HG03571 (cell line): ENCODE measurements around the gene SEC63.
"Not testable (repeated sequence)": the region's sequence is repeated elsewhere in the genome, so short reads cannot be mapped to it uniquely, and the experiment has no call there.

Experiments
- ATAC-seq: cut with Tn5 transposase; IDR thresholded peaks from one replicate; pipeline ENCODE4 v1.9.1; 2021; ENCODE audit not compliant: unreplicated experiment

Gene SEC63

GRCh38 chr6:107931894-107932293, 26.1 kb downstream of the SEC63 start:
- no peak for ATAC-seq

- no peak for ATAC-seq
Observed at GRCh38 chr6:107928984-107929383, 29.0 kb downstream of the SEC63 start.

DNA sequence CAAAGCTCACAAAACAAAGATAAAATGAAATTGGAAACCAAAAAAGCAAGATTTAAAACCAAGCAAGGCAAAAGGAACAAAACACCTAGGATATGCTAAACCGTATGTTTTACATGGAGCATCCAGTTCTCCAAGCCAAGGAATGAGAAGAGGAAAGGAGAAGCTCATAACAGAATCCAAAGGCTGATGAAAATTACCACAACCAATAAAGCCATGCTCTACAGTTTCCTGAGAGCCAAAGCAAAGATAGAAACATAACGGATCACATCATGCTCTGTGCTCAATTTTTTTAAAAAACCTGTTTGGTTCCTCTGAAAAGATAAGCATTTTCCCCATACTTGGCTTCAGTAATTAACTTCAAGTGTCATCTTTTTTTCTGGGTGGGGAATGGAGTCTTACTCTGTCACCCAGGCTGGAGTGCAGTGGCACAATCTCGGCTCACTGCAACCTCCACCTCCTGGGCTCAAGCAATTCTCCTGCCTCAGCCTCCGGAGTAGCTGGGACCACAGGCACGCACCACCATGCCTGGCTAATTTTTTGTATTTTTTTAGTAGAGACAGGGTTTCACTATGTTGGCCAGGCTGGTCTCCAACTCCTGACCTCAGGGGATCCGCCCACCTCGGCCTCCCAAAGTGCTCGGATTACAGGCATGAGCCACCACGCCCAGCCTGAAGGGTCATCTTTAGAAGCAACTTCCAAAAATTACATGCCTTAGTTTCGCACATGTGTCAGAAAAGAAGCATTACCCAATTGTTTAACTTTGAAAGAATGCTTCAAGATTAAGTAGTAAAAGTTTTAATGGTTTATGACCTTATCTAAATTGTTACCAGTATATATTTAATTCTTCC, 31.1 kb downstream of the SEC63 start:
- ATAC-seq: not testable (repeated sequence)

DNA sequence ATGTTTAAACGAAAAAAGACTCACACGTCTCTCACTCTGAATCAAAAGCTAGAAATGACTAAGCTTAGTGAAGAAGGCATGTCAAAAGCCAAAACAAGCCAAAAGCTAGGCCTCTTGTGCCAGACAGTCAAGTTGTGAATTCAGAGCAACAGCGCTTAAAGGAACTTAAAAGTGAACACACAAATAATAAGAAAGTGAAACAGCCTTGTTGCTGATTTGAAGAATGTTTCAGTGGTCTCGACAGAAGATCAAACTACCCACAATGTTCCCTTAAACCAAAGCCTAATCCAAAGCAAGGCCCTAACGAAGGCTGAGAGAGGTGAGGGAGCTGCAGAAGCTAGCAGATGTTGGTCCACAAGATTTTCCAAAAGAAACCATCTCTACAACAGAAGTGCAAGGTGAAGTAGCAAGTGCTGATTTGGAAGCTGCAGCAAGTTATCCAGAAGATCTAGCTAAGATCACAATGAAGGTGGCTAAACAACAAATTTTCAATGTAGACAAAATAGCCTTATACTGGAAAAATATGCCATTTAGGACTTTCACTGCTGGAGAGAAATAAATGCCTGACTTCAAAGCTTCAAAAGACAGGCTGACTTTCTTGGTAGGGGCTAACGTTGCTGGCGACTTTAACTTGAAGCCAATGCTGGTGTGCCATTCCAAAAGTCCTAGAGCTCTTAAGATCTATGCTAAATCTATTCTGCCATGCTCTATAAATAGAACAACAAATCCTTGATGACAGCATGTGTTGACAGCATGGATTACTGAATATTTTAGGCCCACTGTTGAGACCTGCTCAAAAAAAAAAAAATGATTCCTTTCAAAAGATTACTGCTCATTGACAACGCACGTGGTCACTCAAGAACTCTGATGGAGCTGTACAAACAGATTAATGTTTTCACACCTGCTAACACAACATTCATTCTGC, 40.3 kb downstream of the SEC63 start:
- no peak for ATAC-seq

DNA sequence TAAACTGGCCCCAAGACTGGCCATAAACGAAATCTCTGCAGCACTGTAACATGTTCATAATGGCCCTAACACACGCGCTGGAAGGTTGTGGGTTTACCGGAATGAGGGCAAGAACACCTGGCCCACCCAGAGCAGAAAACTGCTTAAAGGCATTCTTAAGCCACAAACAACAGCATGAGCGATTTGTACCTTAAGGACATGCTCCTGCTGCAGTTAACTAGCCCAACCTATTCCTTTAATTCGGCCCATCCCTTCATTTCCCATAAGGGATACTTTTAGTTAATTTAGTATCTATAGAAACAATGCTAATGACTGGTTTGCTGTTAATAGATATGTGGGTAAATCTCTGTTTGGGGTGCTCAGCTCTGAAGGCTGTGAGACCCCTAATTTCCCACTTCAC, 41.0 kb downstream of the SEC63 start:
- ATAC-seq: not testable (repeated sequence)

DNA sequence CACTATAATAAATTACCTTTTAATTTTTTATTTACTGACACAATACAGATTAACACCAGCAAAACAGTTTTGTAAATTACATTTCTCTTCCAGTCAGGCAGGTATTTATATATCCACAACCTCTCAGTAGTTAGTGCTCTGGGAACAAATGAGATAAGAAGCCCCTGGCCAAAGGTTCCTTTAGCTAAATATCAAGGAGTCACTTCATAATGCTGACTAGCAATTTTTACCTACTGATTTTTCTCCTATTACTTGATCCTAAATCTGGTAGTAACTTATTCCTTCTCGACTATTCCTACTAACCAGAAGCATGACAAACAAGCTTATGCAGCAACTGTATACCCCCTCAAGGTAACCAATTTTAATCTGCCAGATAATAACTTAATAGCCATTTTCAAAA, 46.3 kb downstream of the SEC63 start:
- no peak for ATAC-seq

DNA sequence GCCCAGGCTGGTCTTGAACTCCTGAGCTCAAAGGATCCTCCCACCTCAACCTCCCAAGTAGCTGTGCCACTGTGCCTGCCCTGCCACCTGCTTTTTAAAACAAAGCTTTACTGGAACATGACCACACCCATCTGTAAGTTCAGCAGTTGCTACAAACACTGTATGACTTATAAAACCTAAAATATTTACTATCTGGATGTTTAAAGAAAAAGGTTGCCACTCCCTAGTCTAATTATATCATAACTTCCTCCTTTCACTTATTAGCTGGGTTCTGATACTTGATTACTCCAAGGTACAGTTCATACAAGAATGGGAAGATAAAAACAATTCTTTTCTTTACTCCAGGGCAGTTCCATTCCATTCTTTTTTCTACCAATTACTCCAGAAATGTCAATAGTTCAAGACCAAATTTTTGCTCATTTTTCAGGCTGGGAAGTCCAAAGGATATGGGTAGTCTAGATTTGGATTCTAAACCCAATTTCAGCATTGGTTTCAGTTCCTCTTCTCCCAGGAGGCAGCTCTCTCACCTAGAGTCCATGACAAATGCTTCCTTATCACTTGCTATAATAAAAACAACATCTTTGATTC, 63.1 kb downstream of the SEC63 start:
- no peak for ATAC-seq

GRCh38 chr6:107890431-107890830, 67.6 kb downstream of the SEC63 start:
- ATAC-seq: not testable (repeated sequence)

- not testable (repeated sequence) for ATAC-seq
Observed at GRCh38 chr6:107885950-107886349, 72.1 kb downstream of the SEC63 start.

DNA sequence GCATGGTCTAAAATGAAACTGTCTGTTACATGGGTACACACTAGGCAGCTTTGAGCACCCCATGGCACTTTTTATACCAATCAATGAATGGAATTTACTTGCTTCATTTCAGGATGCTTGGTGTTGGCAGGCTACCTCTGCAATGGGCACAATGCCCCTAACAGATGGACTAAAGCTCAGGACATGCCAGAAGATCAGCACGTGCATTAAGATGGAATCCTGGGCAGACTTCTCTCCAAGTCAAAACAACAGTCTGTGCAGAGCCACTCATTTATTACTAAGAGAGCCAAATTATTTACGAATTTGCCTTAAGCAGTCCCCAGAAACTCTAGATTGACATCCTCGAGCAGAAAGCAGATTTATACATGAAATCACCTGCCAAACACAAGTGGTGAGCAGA, 78.1 kb downstream of the SEC63 start:
- ATAC-seq: no peak

DNA sequence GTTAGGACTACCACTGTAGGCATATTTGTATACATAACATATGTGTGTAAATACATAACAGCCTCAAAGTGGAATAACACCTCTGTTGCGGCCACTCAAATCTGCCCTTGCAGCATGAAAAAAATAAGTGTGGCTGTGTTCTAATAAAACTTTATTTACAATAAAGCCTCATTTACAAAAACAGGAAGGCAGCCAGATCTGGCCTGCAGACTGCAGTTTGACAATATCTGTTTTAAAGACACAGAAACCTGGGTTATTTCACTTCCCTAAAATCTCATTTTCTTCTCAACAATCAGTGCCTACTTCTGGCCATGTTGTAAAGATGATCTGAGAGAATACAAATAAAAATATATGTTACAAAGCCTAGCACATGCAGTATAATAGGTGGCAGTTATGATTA, 80.0 kb downstream of the SEC63 start:
- ATAC-seq: no peak

GRCh38 chr6:107871976-107872375, 86.0 kb downstream of the SEC63 start:
- no peak for ATAC-seq

DNA sequence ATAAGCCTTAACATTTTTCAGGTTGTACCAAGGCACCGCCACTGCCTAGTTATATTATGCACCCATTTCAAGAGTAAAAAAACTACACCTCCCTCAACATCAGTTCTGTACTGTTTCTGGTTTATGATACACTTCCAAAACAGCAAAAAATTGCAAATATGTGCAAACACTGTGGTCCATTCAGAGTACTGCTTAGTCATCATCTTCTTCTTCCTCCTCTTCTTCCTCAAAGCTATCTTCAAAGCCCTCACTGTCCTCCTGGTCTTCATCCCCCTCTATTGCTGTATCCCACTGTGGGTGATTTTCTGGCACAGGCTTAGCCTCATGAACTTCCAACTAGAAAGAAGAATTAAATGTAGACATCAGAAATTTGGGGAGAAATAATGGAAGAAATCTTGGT, 86.5 kb downstream of the SEC63 start:
- ATAC-seq: not testable (repeated sequence)

DNA sequence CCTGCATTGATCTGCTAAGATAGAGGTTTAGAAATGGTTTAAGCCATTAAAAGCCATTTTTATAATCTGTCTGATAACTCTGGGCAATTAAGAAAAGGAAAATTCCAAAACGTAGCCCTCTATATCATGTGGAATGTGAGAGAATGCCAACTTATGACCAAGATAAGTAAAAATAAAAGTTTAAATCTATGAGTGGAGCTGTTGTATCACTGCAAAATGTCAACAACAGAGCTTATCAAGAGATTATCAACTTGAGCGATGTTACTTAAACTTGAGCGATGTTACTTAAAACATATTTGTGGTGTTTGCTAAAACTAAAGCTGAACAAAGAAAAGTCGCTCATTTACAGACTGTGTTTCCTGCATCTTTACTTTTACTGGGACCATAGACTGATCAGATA, 87.0 kb downstream of the SEC63 start:
- ATAC-seq: no peak

- ATAC-seq: no peak
Observed at GRCh38 chr6:107870381-107870780, 87.6 kb downstream of the SEC63 start.

DNA sequence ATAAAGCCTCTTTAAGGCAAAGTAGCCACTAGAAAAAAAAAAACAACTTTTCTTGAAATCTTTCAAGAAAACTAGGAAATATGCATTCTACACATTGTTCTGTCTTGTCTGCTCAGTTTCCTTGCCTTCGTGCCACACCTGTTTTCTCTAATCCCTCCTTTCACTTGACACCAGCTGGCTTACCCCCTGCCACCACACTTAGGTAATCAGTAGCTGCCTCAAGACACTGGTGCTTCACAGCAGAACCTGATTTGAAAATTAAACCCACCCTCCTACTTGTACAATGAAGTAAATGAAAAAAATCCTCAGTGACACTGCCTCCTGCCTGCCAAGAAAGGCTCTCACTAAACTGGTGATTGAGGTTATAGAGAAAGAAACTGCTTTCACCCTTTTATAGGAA, 88.1 kb downstream of the SEC63 start:
- ATAC-seq: no peak

DNA sequence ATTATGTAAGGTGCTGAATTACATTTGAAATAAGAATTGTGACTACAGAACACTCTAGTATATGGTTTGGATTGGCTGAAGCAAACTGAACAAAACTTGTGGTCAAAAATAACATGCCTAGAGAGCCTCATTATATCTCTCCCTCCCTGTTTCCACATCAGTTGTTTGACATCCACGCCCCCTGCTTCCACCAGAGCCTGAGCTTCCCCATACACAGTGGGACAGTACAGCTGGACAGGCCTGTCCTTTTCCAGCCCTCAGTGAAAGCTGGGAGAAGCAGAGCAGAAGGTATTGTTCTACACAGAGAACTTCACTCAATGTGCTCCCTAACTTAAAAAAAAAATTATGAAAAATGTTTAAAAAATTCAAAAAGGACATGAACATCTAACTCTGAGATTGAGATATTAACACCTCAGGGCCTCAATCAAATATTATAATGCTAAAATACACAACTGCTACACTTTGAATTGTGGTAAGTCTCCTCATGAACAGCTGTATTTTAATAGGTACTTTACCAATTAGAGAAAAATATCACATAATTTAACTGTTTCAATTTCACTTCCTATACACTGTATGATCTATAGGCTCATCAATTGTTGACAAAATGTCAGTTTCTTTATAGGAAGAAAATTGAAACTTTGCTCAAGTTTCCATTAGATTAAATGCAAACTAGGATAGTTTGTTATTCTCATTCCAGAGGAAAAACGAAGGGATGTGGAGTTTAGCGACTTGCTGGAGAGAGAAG, 89.0 kb downstream of the SEC63 start:
- no peak for ATAC-seq

- no peak for ATAC-seq
Observed at GRCh38 chr6:107867302-107867615, 90.7 kb downstream of the SEC63 start.

DNA sequence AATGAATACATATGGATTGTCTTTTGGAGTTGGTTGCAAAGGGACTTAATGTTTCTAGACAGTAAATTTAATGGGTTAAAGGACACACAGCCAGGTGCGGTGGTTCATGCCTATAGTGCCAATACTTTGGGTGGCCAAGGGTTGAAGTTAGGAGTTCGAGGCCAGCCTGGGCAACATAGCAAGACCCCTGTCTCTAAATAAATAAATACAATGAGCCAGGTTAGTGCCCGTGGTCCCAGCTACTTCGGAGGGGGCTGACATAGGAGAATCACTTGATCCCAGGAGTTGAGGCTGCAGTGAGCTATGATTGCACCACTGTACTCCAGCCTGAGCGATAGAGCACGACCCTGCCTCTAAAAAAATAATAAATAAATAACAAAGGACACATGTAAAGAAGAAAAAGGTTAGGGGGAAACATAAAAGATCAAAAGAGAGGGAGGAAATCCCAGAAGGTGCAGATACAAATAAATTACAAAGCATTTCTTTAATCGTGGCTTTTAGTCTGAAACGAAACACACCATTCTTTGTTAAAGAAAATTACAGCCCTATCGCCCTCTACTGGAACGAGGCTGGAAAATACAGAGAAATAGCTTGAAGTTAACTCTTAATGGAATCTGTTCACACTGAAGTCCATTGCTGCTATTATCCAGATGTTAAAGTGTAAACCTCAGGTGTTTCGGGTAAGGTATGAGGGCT, 91.3 kb downstream of the SEC63 start:
- no peak for ATAC-seq
